ENCODE data around the gene RPL38.

GRCh38 chr17:74202938-74203337, 540 bp upstream of the RPL38 start:
- TF ChIP-seq, protein P1, sequence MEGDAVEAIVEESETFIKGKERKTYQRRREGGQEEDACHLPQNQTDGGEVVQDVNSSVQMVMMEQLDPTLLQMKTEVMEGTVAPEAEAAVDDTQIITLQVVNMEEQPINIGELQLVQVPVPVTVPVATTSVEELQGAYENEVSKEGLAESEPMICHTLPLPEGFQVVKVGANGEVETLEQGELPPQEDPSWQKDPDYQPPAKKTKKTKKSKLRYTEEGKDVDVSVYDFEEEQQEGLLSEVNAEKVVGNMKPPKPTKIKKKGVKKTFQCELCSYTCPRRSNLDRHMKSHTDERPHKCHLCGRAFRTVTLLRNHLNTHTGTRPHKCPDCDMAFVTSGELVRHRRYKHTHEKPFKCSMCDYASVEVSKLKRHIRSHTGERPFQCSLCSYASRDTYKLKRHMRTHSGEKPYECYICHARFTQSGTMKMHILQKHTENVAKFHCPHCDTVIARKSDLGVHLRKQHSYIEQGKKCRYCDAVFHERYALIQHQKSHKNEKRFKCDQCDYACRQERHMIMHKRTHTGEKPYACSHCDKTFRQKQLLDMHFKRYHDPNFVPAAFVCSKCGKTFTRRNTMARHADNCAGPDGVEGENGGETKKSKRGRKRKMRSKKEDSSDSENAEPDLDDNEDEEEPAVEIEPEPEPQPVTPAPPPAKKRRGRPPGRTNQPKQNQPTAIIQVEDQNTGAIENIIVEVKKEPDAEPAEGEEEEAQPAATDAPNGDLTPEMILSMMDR (IDR thresholded peaks at IDR 0.05; ENCODE audit: insufficient read depth, low read length): no peak
- TF ChIP-seq SPI1 (IDR thresholded peaks at IDR 0.05; ENCODE audit: borderline replicate concordance, low read depth): no peak
- TF ChIP-seq POLR2AphosphoS5 (IDR thresholded peaks at IDR 0.05; ENCODE audit: low read depth): no peak
- TF ChIP-seq, protein P2, sequence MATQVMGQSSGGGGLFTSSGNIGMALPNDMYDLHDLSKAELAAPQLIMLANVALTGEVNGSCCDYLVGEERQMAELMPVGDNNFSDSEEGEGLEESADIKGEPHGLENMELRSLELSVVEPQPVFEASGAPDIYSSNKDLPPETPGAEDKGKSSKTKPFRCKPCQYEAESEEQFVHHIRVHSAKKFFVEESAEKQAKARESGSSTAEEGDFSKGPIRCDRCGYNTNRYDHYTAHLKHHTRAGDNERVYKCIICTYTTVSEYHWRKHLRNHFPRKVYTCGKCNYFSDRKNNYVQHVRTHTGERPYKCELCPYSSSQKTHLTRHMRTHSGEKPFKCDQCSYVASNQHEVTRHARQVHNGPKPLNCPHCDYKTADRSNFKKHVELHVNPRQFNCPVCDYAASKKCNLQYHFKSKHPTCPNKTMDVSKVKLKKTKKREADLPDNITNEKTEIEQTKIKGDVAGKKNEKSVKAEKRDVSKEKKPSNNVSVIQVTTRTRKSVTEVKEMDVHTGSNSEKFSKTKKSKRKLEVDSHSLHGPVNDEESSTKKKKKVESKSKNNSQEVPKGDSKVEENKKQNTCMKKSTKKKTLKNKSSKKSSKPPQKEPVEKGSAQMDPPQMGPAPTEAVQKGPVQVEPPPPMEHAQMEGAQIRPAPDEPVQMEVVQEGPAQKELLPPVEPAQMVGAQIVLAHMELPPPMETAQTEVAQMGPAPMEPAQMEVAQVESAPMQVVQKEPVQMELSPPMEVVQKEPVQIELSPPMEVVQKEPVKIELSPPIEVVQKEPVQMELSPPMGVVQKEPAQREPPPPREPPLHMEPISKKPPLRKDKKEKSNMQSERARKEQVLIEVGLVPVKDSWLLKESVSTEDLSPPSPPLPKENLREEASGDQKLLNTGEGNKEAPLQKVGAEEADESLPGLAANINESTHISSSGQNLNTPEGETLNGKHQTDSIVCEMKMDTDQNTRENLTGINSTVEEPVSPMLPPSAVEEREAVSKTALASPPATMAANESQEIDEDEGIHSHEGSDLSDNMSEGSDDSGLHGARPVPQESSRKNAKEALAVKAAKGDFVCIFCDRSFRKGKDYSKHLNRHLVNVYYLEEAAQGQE (IDR thresholded peaks at IDR 0.05; ENCODE audit: insufficient replicate concordance, low read depth): no peak

All from HL-60 (cell line).